ENCODE results near the gene CLCN7. TPM values are rescaled to one million over a fixed set of nuclear protein-coding genes. Genes with fewer than 3 reads are reported as not detected.

CLCN7 gene
- total and polyA plus RNA-seq, 11 donors: 30.3 to 70.8 (median 33.6) TPM

GRCh38 chr16:1401061-1401757 lies 73.6 kb downstream of the CLCN7 start:
- H3K36me3 ChIP-seq: peaks cover 0 to 81% (median 64%) of the 10 kb centered on the region in 9 donors
- DNase-seq: no peak
- TF ChIP-seq POLR2A (IDR thresholded peaks at IDR 0.05) (no peak), CTCF (IDR thresholded peaks at IDR 0.05) (no peak)
- no peak overlapping the region for H3K4me3 ChIP-seq
- H3K4me1 ChIP-seq: no peaks in the 10 kb centered on the region
- 83 to 91% (median 89%) methylated on average over 8 to 29 of the region's 29 CpGs for WGBS, 4 donors
- H3K27ac ChIP-seq: no peak overlapping the region
- intact Hi-C loops (cut with DNase I): loop anchor here in 1 of 10 donors (10.0 kb wide), 1 partner anchor 96 kb away; the partner anchor contains the start of gene UBE2I
- H3K27me3 ChIP-seq: no peaks in the 10 kb centered on the region
- no peaks in the 10 kb centered on the region for H3K9me3 ChIP-seq
- ATAC-seq: no peak

GRCh38 chr16:1398826-1399581 lies 75.8 kb downstream of the CLCN7 start:
- ATAC-seq (peak in 1 of 4 donors; percentile 21), DNase-seq (no peak)
- Histone ChIP-seq H3K36me3 (peaks cover 0 to 84% (median 75%) of the 10 kb centered on the region in 9 donors), H3K27me3 (no peaks in the 10 kb centered on the region), H3K9me3 (no peaks in the 10 kb centered on the region), H3K4me1 (no peaks in the 10 kb centered on the region), H3K4me3 (no peak overlapping the region), H3K27ac (no peak overlapping the region)
- TF ChIP-seq CTCF (IDR thresholded peaks at IDR 0.05) (no peak), POLR2A (IDR thresholded peaks at IDR 0.05) (no peak)
- intact Hi-C loops (cut with DNase I): no loop called here
- WGBS, 4 donors: 92 to 97% (median 96%) methylated on average over 30 to 38 of the region's 38 CpGs

DNA sequence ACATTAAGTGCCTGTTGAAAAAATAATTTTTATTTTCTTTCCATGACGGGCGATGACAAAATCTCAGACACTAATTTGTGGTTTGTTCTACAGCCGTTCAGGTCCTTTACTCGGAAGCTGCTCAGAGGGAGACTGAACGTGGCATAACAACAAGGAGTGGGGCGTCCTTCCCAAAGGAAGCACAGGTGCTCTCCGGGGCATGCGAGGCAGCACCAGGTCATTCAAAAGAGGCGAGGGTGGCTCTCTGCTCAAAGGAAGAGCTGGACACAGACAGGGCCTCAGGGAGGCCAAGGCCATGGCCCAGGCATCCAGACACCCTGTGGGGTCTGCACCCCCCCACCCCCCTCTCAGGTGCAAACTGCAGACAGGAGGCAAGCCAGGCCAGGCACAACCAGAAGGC lies 76.5 kb downstream of the CLCN7 start:
- 91 to 96% (median 94%) methylated on average over 9 of the region's 9 CpGs for WGBS, 4 donors
- Histone ChIP-seq H3K9me3 (no peaks in the 10 kb centered on the region), H3K4me3 (no peak overlapping the region), H3K36me3 (peaks cover 0 to 89% (median 80%) of the 10 kb centered on the region in 9 donors), H3K4me1 (no peaks in the 10 kb centered on the region), H3K27ac (no peak overlapping the region), H3K27me3 (no peaks in the 10 kb centered on the region)
- intact Hi-C loops (cut with DNase I): no loop called here
- TF ChIP-seq CTCF (IDR thresholded peaks at IDR 0.05): no peak
- ATAC-seq (no peak), DNase-seq (no peak)

GRCh38 chr16:1397779-1398178 lies 77.0 kb downstream of the CLCN7 start:
- 93 to 95% (median 94%) methylated on average over 17 to 21 of the region's 21 CpGs for WGBS, 4 donors
- Histone ChIP-seq H3K4me1 (no peaks in the 10 kb centered on the region), H3K27me3 (no peaks in the 10 kb centered on the region), H3K27ac (no peak overlapping the region), H3K4me3 (no peak overlapping the region), H3K9me3 (no peaks in the 10 kb centered on the region), H3K36me3 (peaks cover 0 to 89% (median 80%) of the 10 kb centered on the region in 9 donors)
- DNase-seq (no peak), ATAC-seq (no peak)
- intact Hi-C loops (cut with DNase I): no loop called here
- no peak for TF ChIP-seq POLR2A (IDR thresholded peaks at IDR 0.05)

Measured in heart left ventricle (tissue), 16 donors.